Immature natural killer cell (primary cell): ENCODE results near the gene FMN2. TPM values are rescaled to one million over a fixed set of nuclear protein-coding genes. Genes with fewer than 3 reads are reported as not detected.

Experiments used
- DNase-seq, 3 donors: peaks; one replicate each; pipeline ENCODE4 v3.0.0; 2022; ENCODE audit warnings: mixed read lengths in 1 of 3
- H3K27ac Mint-ChIP-seq, 6 donors: one replicate each; pipeline ENCODE4 v1.8.0; 2020; ENCODE audit warnings: mixed read lengths in 6 of 6, mild to moderate bottlenecking in 5 of 6, inconsistent platforms in 4 of 6, moderate library complexity in 3 of 6
- H3K27me3 Mint-ChIP-seq, 3 donors: one replicate each; pipeline ENCODE4 v1.8.0; 2020 to 2021; ENCODE audit warnings: low read depth in 3 of 3, mild to moderate bottlenecking in 3 of 3, mixed read lengths in 3 of 3, moderate library complexity in 3 of 3, inconsistent platforms in 1 of 3
- H3K36me3 Mint-ChIP-seq, 3 donors: one replicate each; pipeline ENCODE4 v1.8.0; 2020; ENCODE audit warnings: mixed read lengths in 3 of 3, inconsistent platforms in 2 of 3, mild to moderate bottlenecking in 2 of 3
- H3K4me1 Mint-ChIP-seq, 2 donors: one replicate each; pipeline ENCODE4 v1.8.0; 2020; ENCODE audit warnings: inconsistent platforms in 2 of 2, mild to moderate bottlenecking in 2 of 2, mixed read lengths in 2 of 2, moderate library complexity in 1 of 2
- H3K4me3 Mint-ChIP-seq, 5 donors: one replicate each; pipeline ENCODE4 v1.8.0; 2020; ENCODE audit warnings: mild to moderate bottlenecking in 5 of 5, mixed read lengths in 5 of 5, inconsistent platforms in 3 of 5, moderate library complexity in 3 of 5
- H3K9me3 Mint-ChIP-seq, 6 donors: one replicate each; pipeline ENCODE4 v1.8.0; 2020; ENCODE audit warnings: mild to moderate bottlenecking in 6 of 6, mixed read lengths in 6 of 6, inconsistent platforms in 4 of 6, moderate library complexity in 3 of 6
- polyA plus RNA-seq, 3 donors: library from polyadenylated mRNA; unstranded; fragments of 300-500 nt; fragmentation: Illumina TruSeq; gene quantifications; one replicate each; pipeline ENCODE4 v1.2.3, GENCODE V29; 2021

Gene FMN2
- polyA plus RNA-seq, 3 donors from 2014 or later = not detected

DNA sequence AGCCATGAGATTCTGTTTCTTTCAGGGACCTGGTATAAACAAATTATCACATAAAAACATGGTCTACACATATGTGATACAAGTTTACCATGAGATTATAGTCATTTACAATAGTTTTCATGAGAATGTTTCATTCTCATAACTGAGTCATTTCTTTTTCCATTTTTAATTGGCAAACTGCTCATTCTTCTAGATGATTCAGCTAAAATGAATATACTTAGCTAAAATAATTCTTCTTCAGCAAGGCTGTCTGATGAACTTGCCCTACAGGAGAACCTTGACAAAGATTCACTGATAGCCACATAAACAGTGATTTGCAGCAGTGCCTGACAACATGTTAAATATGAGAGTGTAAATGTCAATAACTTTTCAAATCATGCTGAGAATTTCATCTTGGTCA is 253.2 kb downstream of the FMN2 start:
- H3K9me3 Mint-ChIP-seq = peaks cover 0 to 4% (median 0%) of the 10 kb centered on the region in 6 donors
- no peak overlapping the region for H3K4me3 Mint-ChIP-seq
- DNase-seq = no peak
- H3K36me3 Mint-ChIP-seq = no peaks in the 10 kb centered on the region
- peaks cover 0 to 3% (median 3%) of the 10 kb centered on the region in 3 donors for H3K27me3 Mint-ChIP-seq
- no peak overlapping the region for H3K27ac Mint-ChIP-seq
- no peaks in the 10 kb centered on the region for H3K4me1 Mint-ChIP-seq

DNA sequence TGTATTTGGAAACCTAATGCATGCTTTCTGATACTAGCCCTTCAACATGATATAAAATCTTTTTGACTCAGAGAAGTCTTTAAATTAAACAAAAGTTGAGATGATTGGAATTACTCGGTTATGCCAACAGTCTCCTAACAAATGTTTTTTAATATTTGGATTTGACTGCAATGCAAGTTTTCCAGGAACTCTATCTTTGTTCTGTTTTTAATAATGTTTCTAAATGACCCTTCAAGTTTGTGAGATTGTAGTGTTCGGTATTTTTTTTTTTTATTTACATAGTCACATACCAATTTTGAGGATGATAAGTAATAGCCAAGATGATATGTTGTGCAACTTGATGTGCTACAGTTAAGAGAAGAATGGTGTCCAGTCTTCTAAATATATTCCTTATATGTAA is 258.0 kb downstream of the FMN2 start:
- Mint-ChIP-seq H3K4me3 (no peak overlapping the region), H3K36me3 (no peaks in the 10 kb centered on the region), H3K27ac (no peak overlapping the region), H3K27me3 (no peaks in the 10 kb centered on the region), H3K4me1 (no peaks in the 10 kb centered on the region), H3K9me3 (peaks cover 0 to 7% (median 2%) of the 10 kb centered on the region in 6 donors)
- DNase-seq = no peak

DNA sequence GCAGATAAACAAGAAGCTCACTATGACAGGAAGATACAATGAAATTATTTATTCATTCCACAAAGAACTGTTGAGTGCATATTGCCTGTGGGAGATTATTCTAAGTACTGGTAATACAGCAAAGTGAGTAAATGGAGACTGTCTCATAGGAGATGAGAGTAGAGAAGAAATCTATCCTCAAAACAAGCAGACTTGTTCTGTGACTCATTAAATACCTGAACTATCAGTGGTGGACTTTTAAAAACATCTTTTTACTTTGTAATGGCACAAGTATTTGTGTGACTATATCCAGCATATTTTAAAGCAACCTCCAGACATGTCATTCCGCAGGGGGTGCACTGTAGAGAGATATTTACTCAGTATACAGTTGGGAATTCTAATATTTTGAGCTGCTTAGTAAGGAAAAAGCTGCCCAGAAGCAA is 259.2 kb downstream of the FMN2 start:
- Mint-ChIP-seq H3K4me1 (no peaks in the 10 kb centered on the region), H3K36me3 (no peaks in the 10 kb centered on the region), H3K27me3 (no peaks in the 10 kb centered on the region), H3K9me3 (peaks cover 0 to 7% (median 2%) of the 10 kb centered on the region in 6 donors), H3K4me3 (no peak overlapping the region), H3K27ac (no peak overlapping the region)
- no peak for DNase-seq

DNA sequence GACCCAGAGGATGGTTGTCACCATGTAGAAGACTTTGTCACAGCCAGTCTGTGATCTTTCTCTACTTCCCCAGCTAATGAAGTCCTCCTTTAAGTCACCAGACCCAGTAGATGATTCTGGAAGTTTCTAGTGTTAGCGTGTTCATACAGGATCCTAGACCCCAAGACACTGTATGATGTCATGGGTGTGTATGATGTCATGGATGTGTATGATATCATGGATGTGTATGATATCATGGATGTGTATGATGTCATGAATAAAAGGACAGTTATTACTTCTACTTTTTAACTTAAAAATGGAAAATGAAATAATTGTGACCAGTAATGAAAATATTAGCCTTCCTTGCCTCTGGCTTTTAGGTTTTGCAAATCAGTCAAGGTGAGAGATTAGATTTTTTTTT is 260.0 kb downstream of the FMN2 start:
- Mint-ChIP-seq H3K27ac (no peak overlapping the region), H3K27me3 (no peaks in the 10 kb centered on the region), H3K9me3 (peaks cover 0 to 7% (median 2%) of the 10 kb centered on the region in 6 donors), H3K4me1 (no peaks in the 10 kb centered on the region), H3K36me3 (no peaks in the 10 kb centered on the region), H3K4me3 (no peak overlapping the region)
- no peak for DNase-seq

DNA sequence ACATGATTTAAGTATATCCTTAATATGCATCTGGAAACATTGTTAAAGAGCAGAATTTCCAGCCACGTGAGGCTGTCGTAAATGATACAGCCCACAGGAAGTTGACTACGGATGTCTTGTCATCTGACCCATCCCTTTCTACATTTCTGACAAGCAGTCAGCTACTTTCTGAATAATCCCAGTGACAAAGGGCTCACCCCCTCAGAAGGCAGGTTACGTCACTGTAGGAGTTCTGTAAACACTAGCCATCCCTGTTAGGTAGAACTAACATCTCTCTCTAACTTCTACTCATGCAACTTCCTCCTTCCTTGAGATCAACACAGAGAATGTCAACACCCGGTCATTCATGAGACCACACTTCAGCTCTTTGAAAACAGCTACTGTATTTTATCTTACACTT is 261.1 kb downstream of the FMN2 start:
- Mint-ChIP-seq H3K4me1 (no peaks in the 10 kb centered on the region), H3K4me3 (no peak overlapping the region), H3K27ac (no peak overlapping the region), H3K27me3 (peaks cover 0 to 2% (median 0%) of the 10 kb centered on the region in 3 donors), H3K36me3 (no peaks in the 10 kb centered on the region), H3K9me3 (peaks cover 0 to 7% (median 2%) of the 10 kb centered on the region in 6 donors)
- DNase-seq = no peak

DNA sequence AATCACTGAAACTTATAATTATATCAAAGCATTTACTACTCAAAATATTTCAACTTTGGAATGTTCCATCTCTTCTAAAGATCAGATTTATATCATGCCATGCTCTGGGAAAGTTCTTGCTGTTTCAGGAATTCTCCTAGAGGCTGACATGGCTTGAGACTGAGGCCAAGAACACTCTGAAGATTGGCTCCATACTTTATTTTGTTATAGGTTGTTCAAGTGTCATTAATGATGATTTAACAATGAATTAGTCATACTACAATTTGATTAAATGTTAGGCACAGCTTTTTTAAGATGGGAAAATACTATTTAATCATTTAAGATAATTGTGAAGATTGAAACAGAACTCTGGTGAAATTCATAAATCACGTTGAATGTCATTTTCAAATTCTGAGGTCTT is 264.9 kb downstream of the FMN2 start:
- no peaks in the 10 kb centered on the region for H3K36me3 Mint-ChIP-seq
- peaks cover 0 to 13% (median 4%) of the 10 kb centered on the region in 6 donors for H3K9me3 Mint-ChIP-seq
- no peak for DNase-seq
- H3K27me3 Mint-ChIP-seq = peaks cover 0 to 2% (median 2%) of the 10 kb centered on the region in 3 donors
- no peak overlapping the region for H3K27ac Mint-ChIP-seq
- H3K4me1 Mint-ChIP-seq = no peaks in the 10 kb centered on the region
- H3K4me3 Mint-ChIP-seq = no peak overlapping the region

DNA sequence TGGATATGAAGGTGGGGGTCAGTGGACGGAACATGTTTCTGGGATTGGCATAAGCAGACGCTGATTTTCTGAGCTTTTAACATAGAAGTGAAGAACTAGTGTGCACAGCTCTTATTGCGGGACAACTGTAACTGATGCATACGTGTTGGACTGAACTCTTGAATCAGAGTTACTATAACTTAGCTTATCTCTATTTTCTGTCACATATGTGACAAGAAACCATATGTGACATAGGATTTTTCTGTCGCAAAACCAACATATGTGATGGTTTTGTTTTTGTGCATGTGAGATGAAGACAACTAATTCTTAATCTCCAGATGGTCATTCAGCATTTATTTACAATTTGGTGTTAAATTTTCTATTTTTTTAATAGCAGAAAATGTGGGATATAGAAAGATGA is 270.4 kb downstream of the FMN2 start:
- H3K27ac Mint-ChIP-seq = no peak overlapping the region
- peaks cover 0 to 7% (median 4%) of the 10 kb centered on the region in 6 donors for H3K9me3 Mint-ChIP-seq
- H3K4me3 Mint-ChIP-seq = no peak overlapping the region
- no peaks in the 10 kb centered on the region for H3K36me3 Mint-ChIP-seq
- no peak for DNase-seq
- H3K4me1 Mint-ChIP-seq = no peaks in the 10 kb centered on the region
- peaks cover 0 to 5% (median 2%) of the 10 kb centered on the region in 3 donors for H3K27me3 Mint-ChIP-seq

DNA sequence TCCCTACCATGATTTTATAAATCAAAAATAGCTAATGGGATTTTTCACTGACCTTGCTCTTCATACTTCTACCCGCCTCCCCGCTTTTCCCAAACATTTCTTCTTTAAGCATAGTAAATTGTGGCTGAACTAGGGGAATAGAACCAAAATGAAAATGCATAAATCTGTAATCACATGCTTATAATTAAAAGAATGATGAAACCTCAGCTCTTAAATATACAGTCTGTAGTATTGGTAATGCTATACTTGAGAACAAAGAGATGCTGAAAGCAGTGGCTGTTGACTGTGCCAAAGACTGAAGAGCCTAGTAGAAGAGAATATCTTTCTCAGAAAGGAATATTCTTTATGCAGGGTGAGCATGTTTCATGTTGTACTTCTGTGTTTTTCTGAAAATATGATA is 271.1 kb downstream of the FMN2 start:
- no peaks in the 10 kb centered on the region for H3K4me1 Mint-ChIP-seq
- DNase-seq = no peak
- no peak overlapping the region for H3K27ac Mint-ChIP-seq
- no peaks in the 10 kb centered on the region for H3K36me3 Mint-ChIP-seq
- H3K4me3 Mint-ChIP-seq = no peak overlapping the region
- peaks cover 0 to 7% (median 4%) of the 10 kb centered on the region in 6 donors for H3K9me3 Mint-ChIP-seq
- peaks cover 0 to 5% (median 0%) of the 10 kb centered on the region in 3 donors for H3K27me3 Mint-ChIP-seq

DNA sequence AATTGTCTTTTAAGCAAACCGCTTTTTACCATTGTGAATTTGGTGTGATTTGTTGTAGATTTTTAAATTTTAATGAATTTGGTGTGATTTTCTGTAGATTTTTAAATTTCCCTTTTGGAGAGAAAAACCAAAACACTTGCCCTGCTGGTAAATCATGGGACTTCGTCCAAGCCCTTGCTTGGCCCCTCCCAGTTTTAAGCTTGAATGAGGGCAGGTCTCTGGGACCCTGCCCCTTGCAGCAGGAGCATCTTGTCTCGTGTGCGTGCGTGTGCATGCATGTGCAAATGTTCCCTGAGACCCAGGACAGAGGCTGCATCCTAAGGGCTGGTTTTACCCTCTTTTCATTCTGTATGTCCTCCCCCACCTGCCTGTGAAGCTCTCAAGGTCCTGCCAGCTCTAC is 271.6 kb downstream of the FMN2 start:
- Mint-ChIP-seq H3K9me3 (peaks cover 0 to 7% (median 4%) of the 10 kb centered on the region in 6 donors), H3K4me1 (no peaks in the 10 kb centered on the region), H3K27ac (no peak overlapping the region), H3K4me3 (no peak overlapping the region), H3K27me3 (peaks cover 0 to 5% (median 0%) of the 10 kb centered on the region in 3 donors), H3K36me3 (no peaks in the 10 kb centered on the region)
- no peak for DNase-seq

DNA sequence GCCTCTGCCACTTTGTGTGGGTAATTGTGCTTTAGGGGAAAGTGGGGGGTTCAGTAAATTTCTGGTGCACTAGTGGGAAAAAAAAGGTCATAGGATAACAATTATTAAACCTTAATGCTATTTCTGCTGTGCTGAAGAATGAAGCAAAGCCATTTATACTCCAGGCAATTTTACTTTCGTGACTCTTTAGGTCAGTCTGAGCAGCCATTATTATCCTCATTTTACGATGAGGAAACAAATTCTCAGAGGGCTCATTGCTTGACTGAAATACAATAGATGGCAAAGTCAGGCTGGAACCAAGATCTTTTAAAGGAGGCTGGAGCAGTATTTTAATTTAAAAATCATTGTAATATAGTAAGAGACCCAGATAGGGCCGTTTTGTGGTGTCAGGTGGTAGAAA is 272.2 kb downstream of the FMN2 start:
- peaks cover 0 to 5% (median 0%) of the 10 kb centered on the region in 3 donors for H3K27me3 Mint-ChIP-seq
- DNase-seq = no peak
- H3K4me1 Mint-ChIP-seq = no peaks in the 10 kb centered on the region
- no peaks in the 10 kb centered on the region for H3K36me3 Mint-ChIP-seq
- peaks cover 0 to 7% (median 4%) of the 10 kb centered on the region in 6 donors for H3K9me3 Mint-ChIP-seq
- no peak overlapping the region for H3K4me3 Mint-ChIP-seq
- no peak overlapping the region for H3K27ac Mint-ChIP-seq

DNA sequence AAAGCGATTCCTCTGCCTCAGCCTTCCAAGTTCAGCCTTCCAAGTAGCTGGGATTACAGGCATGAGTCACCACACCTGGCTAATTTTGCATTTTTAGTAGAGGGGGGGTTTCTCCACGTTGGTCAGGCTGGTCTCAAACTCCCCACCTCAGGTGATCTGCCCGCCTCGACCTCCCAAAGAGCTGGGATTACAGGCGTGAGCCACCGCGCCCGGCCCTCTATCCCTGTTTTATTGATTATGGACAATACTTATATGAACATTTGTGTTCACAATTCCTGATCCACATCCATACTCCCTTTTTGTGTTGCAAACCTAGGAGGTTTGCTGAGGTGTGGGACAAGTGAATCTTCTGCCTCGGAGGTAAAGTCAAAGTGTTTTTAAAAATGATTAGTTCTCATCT is 275.0 kb downstream of the FMN2 start:
- Mint-ChIP-seq H3K4me3 (no peak overlapping the region), H3K27ac (no peak overlapping the region), H3K36me3 (no peaks in the 10 kb centered on the region), H3K27me3 (peaks cover 0 to 3% (median 0%) of the 10 kb centered on the region in 3 donors), H3K9me3 (peaks cover 0 to 5% (median 0%) of the 10 kb centered on the region in 6 donors), H3K4me1 (no peaks in the 10 kb centered on the region)
- DNase-seq = no peak

DNA sequence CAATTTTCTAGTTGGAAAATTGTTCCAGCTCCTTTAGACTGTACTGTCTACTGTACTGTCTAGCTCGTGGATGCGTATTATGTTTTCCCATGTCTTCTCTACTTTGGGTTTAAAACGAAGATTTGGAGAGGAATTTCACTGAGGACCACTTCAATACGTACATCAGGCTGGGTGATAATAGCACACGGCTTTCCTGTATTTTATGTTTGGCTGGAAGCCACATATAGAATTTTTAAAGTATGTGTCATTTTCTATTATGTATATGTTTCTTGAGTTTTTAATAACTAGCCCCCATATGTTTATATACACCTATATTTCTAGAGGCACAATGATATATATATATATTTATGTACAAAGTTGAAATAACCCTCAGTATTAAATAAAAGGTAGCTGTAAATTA is 293.9 kb downstream of the FMN2 start:
- H3K27ac Mint-ChIP-seq = no peak overlapping the region
- H3K4me1 Mint-ChIP-seq = no peaks in the 10 kb centered on the region
- H3K27me3 Mint-ChIP-seq = peaks cover 0 to 3% (median 2%) of the 10 kb centered on the region in 3 donors
- H3K4me3 Mint-ChIP-seq = no peak overlapping the region
- H3K9me3 Mint-ChIP-seq = peaks cover 7 to 17% (median 15%) of the 10 kb centered on the region in 6 donors
- H3K36me3 Mint-ChIP-seq = no peaks in the 10 kb centered on the region
- DNase-seq = no peak

DNA sequence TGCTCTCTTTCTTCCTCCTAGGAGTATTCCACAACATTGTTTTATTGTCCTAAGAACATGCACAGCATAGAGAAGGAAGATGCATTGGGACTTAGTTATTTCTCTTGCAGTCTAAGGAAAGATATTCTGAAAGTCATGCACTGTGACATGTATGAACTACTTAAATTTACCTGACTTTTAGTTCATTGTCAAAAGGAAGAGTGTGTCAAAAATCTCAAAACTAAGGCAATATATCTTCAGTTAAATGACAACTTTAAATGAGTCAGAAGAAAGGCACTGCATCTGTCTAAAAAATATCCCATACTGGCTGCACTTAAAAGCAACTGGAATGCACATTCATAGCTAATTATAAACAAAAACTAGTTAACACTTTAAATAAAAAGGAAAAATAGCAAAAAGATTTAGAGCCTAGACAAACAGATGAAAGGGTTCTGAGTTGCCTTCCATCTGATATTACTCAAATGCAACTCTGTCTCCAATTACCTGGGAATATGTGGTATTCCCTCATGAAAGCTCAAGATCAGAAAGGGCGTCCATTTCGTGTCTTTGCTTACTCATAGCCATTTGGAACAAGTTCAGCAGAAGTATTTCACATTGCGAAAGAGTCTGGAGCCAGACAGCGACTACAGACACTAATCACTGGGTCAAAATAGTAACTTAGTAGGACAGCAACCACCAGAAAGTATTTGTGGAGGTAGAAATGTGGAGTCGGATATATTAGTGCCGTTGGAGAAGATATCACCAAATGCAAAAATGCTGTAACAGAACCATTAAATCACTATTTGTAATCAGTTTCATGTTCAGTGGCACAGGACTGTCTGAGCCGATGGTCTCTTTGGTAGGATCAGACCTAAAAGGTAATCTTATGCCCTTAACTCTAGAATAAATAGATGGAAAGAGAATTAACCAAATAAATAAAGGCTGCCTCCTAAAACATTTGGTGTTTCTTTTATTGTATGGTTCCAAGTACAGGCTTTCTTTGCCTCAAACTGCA is 294.6 kb downstream of the FMN2 start:
- Mint-ChIP-seq H3K9me3 (peaks cover 6 to 10% (median 9%) of the 10 kb centered on the region in 6 donors), H3K27me3 (peaks cover 0 to 2% (median 0%) of the 10 kb centered on the region in 3 donors), H3K36me3 (no peaks in the 10 kb centered on the region), H3K4me3 (no peak overlapping the region), H3K27ac (no peak overlapping the region), H3K4me1 (no peaks in the 10 kb centered on the region)
- no peak for DNase-seq

DNA sequence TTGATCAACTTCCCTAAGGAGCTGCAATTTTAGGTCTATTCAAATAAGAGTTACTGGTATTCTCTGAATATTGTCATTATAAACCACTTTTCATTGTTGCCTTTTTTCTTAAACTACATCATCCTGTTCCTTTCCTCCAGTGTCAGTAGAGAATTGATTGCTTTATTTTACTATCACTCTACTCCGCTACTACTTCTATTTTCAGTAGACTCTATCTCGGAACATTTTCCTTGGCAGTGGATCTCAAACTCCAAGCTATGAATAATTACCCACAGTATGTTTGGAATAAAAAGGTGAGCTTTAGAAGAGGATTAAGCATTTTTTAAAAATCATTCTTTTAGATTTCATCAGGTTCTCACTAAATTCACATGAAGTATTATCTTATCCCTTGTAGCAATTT is 295.4 kb downstream of the FMN2 start:
- H3K4me3 Mint-ChIP-seq = no peak overlapping the region
- no peaks in the 10 kb centered on the region for H3K36me3 Mint-ChIP-seq
- no peak for DNase-seq
- peaks cover 1 to 6% (median 2%) of the 10 kb centered on the region in 6 donors for H3K9me3 Mint-ChIP-seq
- peaks cover 0 to 2% (median 0%) of the 10 kb centered on the region in 3 donors for H3K27me3 Mint-ChIP-seq
- no peaks in the 10 kb centered on the region for H3K4me1 Mint-ChIP-seq
- no peak overlapping the region for H3K27ac Mint-ChIP-seq
